Caco-2 (cell line): Measurements from ENCODE around the gene ZYX. TPM values are rescaled to one million over a fixed set of nuclear protein-coding genes. Genes with fewer than 3 reads are reported as not detected.
A peak's percentile ranks its signal among the peaks of the same experiment; 100 is the strongest.

Source experiments
- BruUV-seq: library from RNA; stranded (reverse); fragments of 400-500 nt; replicated peaks from 2 replicates; lab custom pipeline; 2021; lab: Mats Ljungman, UMichigan
- CTCF ChIA-PET: fragments of 300-600 bp; sonication (Branson Sonifier 250); formaldehyde crosslinking; loops from one replicate; lab custom pipeline; 2022; ENCODE audit warnings: antibody characterized with exemption; lab: Charles Lee
- POLR2A ChIA-PET: fragments of 300-600 bp; sonication (Branson Sonifier 250); formaldehyde crosslinking; loops from one replicate; lab custom pipeline; 2022; ENCODE audit warnings: antibody characterized with exemption; lab: Charles Lee
- DNase-seq, 2 experiments: peaks; one replicate each; pipeline versions ENCODE4 v3.0.0 to v3.0.0-alpha.2; 2020 to 2022
- H3K27me3 ChIP-seq: replicated peaks from 2 replicates; pipeline ENCODE4 v1.6.0; 2011; ENCODE audit warnings: low read length; ENCODE audit not compliant: control insufficient read depth, insufficient read depth
- H3K36me3 ChIP-seq: 2 replicates; pipeline ENCODE4 v1.5.1; 2011; ENCODE audit warnings: low read length; ENCODE audit not compliant: control insufficient read depth, insufficient read depth
- H3K4me1 ChIP-seq: fragments of 250-450 bp; sonication (Bioruptor Pico); 2 replicates; pipeline ENCODE4 v1.5.1; 2020; ENCODE audit warnings: mild to moderate bottlenecking
- H3K4me3 ChIP-seq: 2 replicates; pipeline ENCODE4 v1.5.1; 2011; ENCODE audit warnings: low read depth, mild to moderate bottlenecking, control low read depth, low read length
- H3K9me3 ChIP-seq: fragments of 250-450 bp; sonication (Bioruptor Pico); 2 replicates; pipeline ENCODE4 v1.5.1; 2020; ENCODE audit warnings: mild to moderate bottlenecking, moderate library complexity
- H3K27ac Mint-ChIP-seq: one replicate; pipeline ENCODE4 v1.8.0; 2022; ENCODE audit warnings: mixed read lengths; ENCODE audit not compliant: unreplicated experiment
- H3K27me3 Mint-ChIP-seq: one replicate; pipeline ENCODE4 v1.8.0; 2022; ENCODE audit warnings: mixed read lengths; ENCODE audit not compliant: insufficient read depth, unreplicated experiment
- H3K36me3 Mint-ChIP-seq: one replicate; pipeline ENCODE4 v1.8.0; 2022; ENCODE audit warnings: mild to moderate bottlenecking, mixed read lengths; ENCODE audit not compliant: insufficient read depth, unreplicated experiment
- H3K4me1 Mint-ChIP-seq: one replicate; pipeline ENCODE4 v1.8.0; 2022; ENCODE audit warnings: low read depth, mixed read lengths; ENCODE audit not compliant: unreplicated experiment
- H3K4me3 Mint-ChIP-seq: one replicate; pipeline ENCODE4 v1.8.0; 2022; ENCODE audit warnings: mild to moderate bottlenecking, moderate library complexity, mixed read lengths; ENCODE audit not compliant: unreplicated experiment
- H3K9me3 Mint-ChIP-seq: one replicate; pipeline ENCODE4 v1.8.0; 2022; ENCODE audit warnings: mixed read lengths; ENCODE audit not compliant: unreplicated experiment
- intact Hi-C: fragments of 100-400 bp; cut with micrococcal nuclease; formaldehyde crosslinking; loops from one replicate; pipeline ENCODE4 v1.10.0; 2022; ENCODE audit not compliant: unreplicated experiment
- total RNA-seq: library from RNA; stranded (reverse); gene quantifications from 2 replicates; pipeline ENCODE4 v1.2.3, GENCODE V29; 2022
- TF ChIP-seq, protein P1 (sequence below), 2 experiments: fragments of 200-600 bp in 1 of 2; IDR thresholded peaks; 1 replicate in 1 of 2; 2 replicates in 1 of 2; pipeline versions ENCODE4 v1.5.1 to v1.8.0; 2011 to 2022; ENCODE audit warnings: antibody characterized with exemption in 1 of 2, control low read depth in 1 of 2, inconsistent platforms in 1 of 2, low read depth in 1 of 2, low read length in 1 of 2, mild to moderate bottlenecking in 1 of 2, moderate library complexity in 1 of 2; ENCODE audit not compliant: insufficient read depth in 1 of 2, severe bottlenecking in 1 of 2, unreplicated experiment in 1 of 2

The ZYX gene
- total RNA-seq, 1 experiment from 2014 or later, result 147 TPM

DNA sequence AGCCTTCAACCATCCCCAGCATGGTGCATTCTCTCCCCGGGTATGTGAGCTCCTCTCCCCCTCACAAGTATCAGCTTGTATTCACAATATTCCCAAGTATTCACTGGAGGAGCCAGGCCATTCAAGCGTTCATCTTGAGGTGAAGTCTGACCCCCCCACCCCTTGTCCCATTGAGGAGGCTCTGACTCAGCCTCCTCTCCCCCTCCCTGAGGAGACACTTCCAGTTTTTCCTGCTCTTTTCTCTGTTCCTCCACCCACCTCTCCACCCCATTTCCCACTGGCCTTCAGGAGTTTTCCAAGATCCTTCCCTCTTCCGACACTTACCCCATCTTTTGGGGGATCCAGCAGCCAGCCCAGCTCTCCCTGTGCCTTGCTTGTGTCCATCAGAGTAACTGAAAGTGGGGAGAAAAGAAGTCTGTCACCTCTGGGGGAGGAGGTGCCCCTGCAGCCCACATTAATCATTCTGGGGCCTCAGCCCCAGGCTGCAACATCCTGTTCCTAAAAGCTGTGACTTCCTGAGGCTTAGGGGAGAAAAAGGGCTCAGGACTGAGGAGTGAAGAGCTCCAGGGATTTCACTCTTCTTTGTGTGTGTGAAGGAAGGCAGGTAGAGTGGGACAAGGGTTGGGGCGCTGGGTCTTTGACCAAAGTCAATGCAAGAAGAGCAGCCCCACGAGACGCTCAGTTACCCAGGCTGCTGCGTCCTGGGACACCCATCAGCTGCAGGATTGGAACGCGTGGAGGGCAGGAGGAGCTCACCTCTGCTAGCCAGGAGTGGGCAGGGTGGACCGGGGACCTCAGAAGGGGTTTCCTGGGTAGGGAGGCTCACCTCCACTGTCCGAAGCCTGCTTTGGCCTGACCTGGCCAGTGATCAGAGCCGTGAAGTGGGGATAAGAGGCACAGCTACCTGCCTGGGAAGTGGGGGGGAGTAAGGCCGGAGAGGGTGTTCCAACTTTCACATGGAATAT is 26.4 kb downstream of the ZYX start:
- no peaks in the 10 kb centered on the region for H3K9me3 ChIP-seq
- no peaks in the 10 kb centered on the region for H3K27me3 ChIP-seq
- peaks cover 38% of the 10 kb centered on the region for H3K4me1 ChIP-seq
- BruUV-seq, result no TSS peak
- H3K36me3 ChIP-seq, result peaks cover 1% of the 10 kb centered on the region; the same call in 1 of the 2 replicates
- no peaks in the 10 kb centered on the region for H3K9me3 Mint-ChIP-seq
- H3K27me3 Mint-ChIP-seq, result no peaks in the 10 kb centered on the region
- TF ChIP-seq, protein P1, sequence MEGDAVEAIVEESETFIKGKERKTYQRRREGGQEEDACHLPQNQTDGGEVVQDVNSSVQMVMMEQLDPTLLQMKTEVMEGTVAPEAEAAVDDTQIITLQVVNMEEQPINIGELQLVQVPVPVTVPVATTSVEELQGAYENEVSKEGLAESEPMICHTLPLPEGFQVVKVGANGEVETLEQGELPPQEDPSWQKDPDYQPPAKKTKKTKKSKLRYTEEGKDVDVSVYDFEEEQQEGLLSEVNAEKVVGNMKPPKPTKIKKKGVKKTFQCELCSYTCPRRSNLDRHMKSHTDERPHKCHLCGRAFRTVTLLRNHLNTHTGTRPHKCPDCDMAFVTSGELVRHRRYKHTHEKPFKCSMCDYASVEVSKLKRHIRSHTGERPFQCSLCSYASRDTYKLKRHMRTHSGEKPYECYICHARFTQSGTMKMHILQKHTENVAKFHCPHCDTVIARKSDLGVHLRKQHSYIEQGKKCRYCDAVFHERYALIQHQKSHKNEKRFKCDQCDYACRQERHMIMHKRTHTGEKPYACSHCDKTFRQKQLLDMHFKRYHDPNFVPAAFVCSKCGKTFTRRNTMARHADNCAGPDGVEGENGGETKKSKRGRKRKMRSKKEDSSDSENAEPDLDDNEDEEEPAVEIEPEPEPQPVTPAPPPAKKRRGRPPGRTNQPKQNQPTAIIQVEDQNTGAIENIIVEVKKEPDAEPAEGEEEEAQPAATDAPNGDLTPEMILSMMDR (IDR thresholded peaks at IDR 0.05; ENCODE audit: insufficient read depth in 1 of 2, low read depth in 1 of 2, low read length in 1 of 2, severe bottlenecking in 1 of 2, unreplicated experiment in 1 of 2), result no peak
- peaks cover 19% of the 10 kb centered on the region for H3K36me3 Mint-ChIP-seq
- intact Hi-C loops, result loop anchor here (1.0 to 5.0 kb wide), 5 partner anchors 15 to 167 kb away; no protein-coding TSS in a partner anchor
- H3K4me1 Mint-ChIP-seq, result peaks cover 58% of the 10 kb centered on the region
- POLR2A ChIA-PET, result interaction anchor here (0.7 to 1.5 kb wide), 4 partner anchors 12 to 111 kb away, joined by 3 read pairs; no protein-coding TSS in a partner anchor
- DNase-seq, result no peak
- H3K4me3 ChIP-seq, result peak overlapping the region; percentile 59
- H3K27ac Mint-ChIP-seq, result peak overlapping the region; percentile 86
- CTCF ChIA-PET, result interaction anchor here (1.0 to 1.5 kb wide), 6 partner anchors 11 to 167 kb away, joined by 3 to 14 read pairs (median 4); no protein-coding TSS in a partner anchor
- H3K4me3 Mint-ChIP-seq, result peak overlapping the region; percentile 86

GRCh38 chr7:143408252-143408685 is 27.1 kb downstream of the ZYX start:
- ChIA-PET POLR2A (interaction anchor here (0.7 to 1.5 kb wide), 5 partner anchors 12 to 112 kb away, joined by 3 to 4 read pairs (median 3); no protein-coding TSS in a partner anchor), CTCF (interaction anchor here (0.6 to 2.0 kb wide), 14 partner anchors 17 to 1270 kb away, joined by 3 to 14 read pairs (median 3); partner anchors contain the start of gene FAM131B)
- TF ChIP-seq, protein P1 (IDR thresholded peaks at IDR 0.05; ENCODE audit: insufficient read depth in 1 of 2, low read depth in 1 of 2, low read length in 1 of 2, severe bottlenecking in 1 of 2, unreplicated experiment in 1 of 2), result no peak
- peak in 1 of 2 experiments; percentile 47 for DNase-seq
- Mint-ChIP-seq H3K4me1 (peaks cover 65% of the 10 kb centered on the region), H3K27ac (peak overlapping the region; percentile 86), H3K4me3 (peak overlapping the region; percentile 86), H3K36me3 (peaks cover 19% of the 10 kb centered on the region), H3K27me3 (no peaks in the 10 kb centered on the region), H3K9me3 (no peaks in the 10 kb centered on the region)
- Histone ChIP-seq H3K36me3 (peaks cover 1% of the 10 kb centered on the region; the same call in 1 of the 2 replicates), H3K4me3 (peak overlapping the region; percentile 59), H3K27me3 (no peaks in the 10 kb centered on the region), H3K9me3 (no peaks in the 10 kb centered on the region), H3K4me1 (peaks cover 45% of the 10 kb centered on the region)
- no TSS peak for BruUV-seq
- intact Hi-C loops, result loop anchor here (1.0 to 5.0 kb wide), 4 partner anchors 21 to 167 kb away; no protein-coding TSS in a partner anchor
